Measurements from ENCODE around the gene POPDC2. TPM values are rescaled to one million over a fixed set of nuclear protein-coding genes. Genes with fewer than 3 reads are reported as not detected.
A peak's percentile ranks its signal among the peaks of the same experiment; 100 is the strongest.

Gene POPDC2
- total RNA-seq, 2 experiments from 2014 or later: 2.3 to 3.1 TPM

DNA sequence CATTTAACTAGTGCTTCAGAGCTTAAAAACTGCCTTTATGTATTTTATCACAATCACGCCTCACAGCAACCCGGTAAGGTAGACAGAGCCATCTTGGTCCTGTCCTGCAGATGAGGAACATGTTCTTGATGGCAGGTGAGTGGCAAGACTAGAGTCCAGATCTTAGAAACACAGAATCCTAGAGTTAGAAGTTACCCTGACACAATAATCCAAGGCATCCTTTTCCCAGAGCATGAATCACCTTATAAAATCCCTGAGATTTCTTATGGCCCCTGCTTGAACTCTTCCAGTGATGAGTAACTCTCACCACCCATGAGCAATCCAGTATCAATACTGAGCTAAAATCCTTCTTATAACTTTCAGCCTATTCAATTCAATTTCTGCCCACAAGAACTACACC is 16.9 kb downstream of the POPDC2 start:
- no peak overlapping the region for H3K4me3 Mint-ChIP-seq
- CTCF ChIA-PET: interaction anchor here (0.8 kb wide), 1 partner anchor 176 kb away, joined by 3 read pairs; no protein-coding TSS in a partner anchor
- no peak for DNase-seq
- H3K4me1 Mint-ChIP-seq: peaks cover 26% of the 10 kb centered on the region
- no peaks in the 10 kb centered on the region for H3K9me3 Mint-ChIP-seq (ENCODE audit: low read depth)
- no peak overlapping the region for H3K27ac Mint-ChIP-seq
- no peaks in the 10 kb centered on the region for H3K27me3 Mint-ChIP-seq
- no peak for ATAC-seq
- peaks cover 16% of the 10 kb centered on the region for H3K36me3 Mint-ChIP-seq

DNA sequence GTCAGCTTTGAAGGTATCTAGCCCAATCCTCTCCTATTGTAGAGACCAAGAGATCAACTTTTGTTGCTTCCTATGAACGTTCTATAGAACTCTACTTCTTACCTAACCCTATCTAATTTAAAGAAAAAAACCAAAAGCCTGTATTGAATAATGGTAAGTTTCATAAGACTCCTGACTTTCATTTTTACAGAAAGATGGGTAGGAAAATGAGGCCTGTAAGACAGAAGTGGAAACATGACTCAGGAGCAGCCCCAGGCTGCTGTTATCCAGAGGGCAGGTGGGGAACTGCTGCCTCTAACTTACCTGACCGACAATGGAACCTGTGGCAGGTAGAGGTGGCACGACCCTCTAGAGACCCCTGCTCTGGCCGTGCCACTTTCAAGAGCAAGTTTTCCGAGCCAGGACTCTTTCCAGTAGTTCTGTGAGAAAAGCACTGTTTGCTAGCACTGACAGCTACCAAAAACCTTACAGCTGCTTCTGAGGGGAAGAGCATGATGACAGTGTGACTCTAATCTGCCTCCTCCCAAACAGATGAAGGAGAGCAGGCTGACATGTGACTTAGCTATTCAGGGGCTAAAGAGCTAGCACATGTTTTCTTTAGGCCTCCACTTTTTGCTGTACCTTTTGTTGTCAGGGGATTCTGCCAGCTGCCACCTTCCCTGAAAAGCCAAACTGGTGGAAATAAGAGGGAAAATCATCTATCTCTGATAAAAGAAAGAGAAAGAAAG is 17.5 kb downstream of the POPDC2 start:
- H3K4me3 Mint-ChIP-seq: no peak overlapping the region
- peaks cover 32% of the 10 kb centered on the region for H3K4me1 Mint-ChIP-seq
- no peaks in the 10 kb centered on the region for H3K27me3 Mint-ChIP-seq
- H3K36me3 Mint-ChIP-seq: peaks cover 19% of the 10 kb centered on the region
- CTCF ChIA-PET: no interaction called here
- no peak overlapping the region for H3K27ac Mint-ChIP-seq
- H3K9me3 Mint-ChIP-seq (ENCODE audit: low read depth): no peaks in the 10 kb centered on the region
- DNase-seq: no peak
- no peak for ATAC-seq

DNA sequence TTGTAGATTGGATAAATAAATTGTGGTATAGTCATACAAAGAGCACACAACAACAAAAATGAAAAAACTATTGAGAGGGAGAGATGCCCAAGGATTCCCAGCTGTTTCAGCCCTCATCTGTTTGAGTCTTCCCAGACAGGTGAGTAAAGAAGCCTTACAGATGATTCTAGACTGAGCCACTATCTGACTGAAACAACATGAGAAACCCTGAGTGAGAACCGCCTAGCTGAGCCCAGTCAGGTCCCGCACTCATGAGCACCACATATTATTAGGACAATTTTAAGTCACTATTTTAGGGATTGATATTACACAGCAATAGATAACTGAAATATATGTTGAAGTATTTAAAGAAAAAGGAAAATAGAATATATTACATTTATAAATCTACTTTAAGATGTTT is 19.0 kb downstream of the POPDC2 start:
- H3K27ac Mint-ChIP-seq: no peak overlapping the region
- H3K9me3 Mint-ChIP-seq (ENCODE audit: low read depth): no peaks in the 10 kb centered on the region
- ATAC-seq (no peak), DNase-seq (no peak)
- CTCF ChIA-PET: interaction anchor here (1.0 to 1.7 kb wide), 2 partner anchors 8 to 340 kb away, joined by 3 to 4 read pairs; no protein-coding TSS in a partner anchor
- H3K27me3 Mint-ChIP-seq: no peaks in the 10 kb centered on the region
- H3K4me3 Mint-ChIP-seq: no peak overlapping the region
- H3K4me1 Mint-ChIP-seq: peaks cover 41% of the 10 kb centered on the region
- peaks cover 18% of the 10 kb centered on the region for H3K36me3 Mint-ChIP-seq

DNA sequence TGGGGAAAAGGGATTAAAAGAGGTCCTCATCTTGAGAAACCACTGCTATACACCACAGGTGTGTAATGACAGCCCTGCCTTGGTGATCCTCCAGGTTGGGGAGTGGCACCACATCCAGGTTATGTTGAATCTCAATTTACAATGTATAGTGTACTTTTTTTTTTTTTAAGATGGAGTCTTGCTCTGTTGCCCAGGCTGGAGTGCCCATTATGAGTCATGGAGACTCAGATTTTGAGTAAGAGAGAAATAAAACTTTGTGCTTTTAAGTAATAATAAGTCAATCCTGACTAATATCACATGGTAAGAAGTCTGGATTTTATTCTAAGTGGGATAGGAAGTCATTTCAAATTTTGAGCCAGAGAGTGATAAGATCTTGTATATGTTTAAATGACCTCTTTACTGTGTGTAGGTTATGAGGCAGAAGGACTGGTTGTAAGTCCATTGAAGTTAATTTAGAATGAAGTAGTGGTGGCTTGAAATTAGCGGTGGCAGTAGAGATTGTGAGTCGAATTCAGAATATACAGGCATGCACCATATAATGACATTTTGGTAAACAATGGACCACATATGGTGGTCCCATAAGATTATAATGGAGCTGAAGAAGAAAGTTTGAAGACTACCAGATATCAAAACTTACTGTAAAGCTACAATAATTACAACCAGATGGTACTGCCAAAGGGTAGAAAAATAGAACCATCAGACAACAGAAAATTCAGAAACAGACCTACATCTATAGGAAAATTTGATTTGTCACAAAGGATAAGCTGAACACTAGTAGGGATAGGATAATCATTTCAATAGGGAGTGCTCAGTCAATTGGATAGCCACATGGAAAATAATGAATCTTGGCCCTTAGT is 20.7 kb downstream of the POPDC2 start:
- Mint-ChIP-seq H3K4me1 (peaks cover 41% of the 10 kb centered on the region), H3K27ac (peak overlapping the region; percentile 90), H3K9me3 (ENCODE audit: low read depth) (no peaks in the 10 kb centered on the region), H3K4me3 (no peak overlapping the region), H3K36me3 (peaks cover 17% of the 10 kb centered on the region), H3K27me3 (no peaks in the 10 kb centered on the region)
- peak; percentile 46 for ATAC-seq
- CTCF ChIA-PET: no interaction called here
- DNase-seq: peak; percentile 51

DNA sequence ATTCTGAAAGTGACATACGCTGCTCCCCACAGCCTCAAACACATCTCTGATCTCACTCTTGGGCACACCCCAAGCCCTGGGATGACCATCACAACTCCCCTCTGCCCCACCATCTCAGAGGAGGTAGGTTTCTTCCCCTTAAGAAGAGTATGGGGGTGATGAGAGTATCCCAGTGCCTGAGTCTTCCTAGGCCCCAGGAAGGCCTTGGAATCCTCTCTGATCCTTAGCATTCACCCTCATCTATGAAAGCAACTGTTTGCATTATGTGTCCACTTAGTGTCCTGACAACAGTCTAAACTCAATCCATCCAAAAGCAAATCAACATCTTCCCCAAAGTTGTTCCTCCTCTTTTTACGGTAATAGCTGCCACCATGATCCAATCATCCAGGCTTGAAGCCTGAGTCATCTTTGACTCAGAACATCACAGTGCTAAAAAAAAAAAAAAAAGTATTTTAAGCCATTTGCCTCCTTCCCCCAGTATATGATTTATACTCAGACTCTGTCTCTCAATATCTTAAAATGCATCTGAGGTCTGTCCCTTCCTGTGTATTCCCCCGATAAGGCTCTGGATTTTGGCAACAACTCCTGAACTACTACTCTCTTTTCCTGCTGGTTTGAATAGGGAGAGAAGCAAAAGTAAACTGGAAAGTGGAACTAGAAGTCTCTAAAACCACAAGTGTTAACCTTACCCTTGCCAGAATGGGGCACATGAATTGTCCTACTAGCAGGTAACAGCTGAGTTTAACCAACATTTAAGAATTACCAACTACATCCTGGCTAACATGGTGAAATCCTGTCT is 22.5 kb downstream of the POPDC2 start:
- no peak for DNase-seq
- Mint-ChIP-seq H3K4me3 (no peak overlapping the region), H3K36me3 (peaks cover 17% of the 10 kb centered on the region)

DNA sequence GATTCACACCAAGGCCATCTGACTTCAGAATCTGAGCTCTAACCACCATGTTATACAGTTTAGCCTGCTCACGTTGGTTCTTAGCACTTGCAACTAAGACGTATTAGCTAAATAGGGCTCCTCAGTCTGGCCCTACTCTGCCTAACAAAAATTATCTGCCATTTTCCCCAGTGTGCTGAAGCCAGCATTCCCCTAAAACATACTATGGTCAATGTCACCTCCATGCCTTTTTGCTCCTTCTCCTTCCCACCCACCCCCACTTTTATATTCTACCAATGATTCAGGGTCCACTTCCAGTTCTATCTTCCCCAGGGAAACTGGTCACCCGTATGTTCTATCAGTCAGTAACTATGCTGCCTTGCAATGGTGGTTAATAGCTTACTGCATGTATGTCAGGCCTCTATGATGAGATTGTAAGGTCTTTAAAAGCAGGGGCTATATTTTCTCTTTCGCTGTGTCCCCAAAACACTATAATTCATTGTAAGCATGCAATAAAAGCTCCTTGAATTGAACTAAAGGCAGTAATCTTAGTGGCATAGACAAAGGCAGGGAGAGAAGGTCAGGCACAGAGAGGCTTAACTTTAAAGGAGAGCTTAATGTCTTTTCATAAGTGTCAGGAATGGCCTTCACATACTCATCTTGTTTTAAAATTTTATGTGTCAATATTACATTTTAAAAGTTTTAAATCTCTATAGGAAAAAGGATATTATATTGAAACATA is 23.3 kb downstream of the POPDC2 start:
- DNase-seq: no peak
- CTCF ChIA-PET: interaction anchor here (1.8 to 2.0 kb wide), 2 partner anchors 10 to 36 kb away, joined by 4 to 9 read pairs; no protein-coding TSS in a partner anchor
- peaks cover 17% of the 10 kb centered on the region for H3K36me3 Mint-ChIP-seq
- H3K4me3 Mint-ChIP-seq: no peak overlapping the region
- peaks cover 34% of the 10 kb centered on the region for H3K4me1 Mint-ChIP-seq
- H3K9me3 Mint-ChIP-seq (ENCODE audit: low read depth): no peaks in the 10 kb centered on the region
- no peak for ATAC-seq
- no peaks in the 10 kb centered on the region for H3K27me3 Mint-ChIP-seq
- no peak overlapping the region for H3K27ac Mint-ChIP-seq

More for the DNA sequence above, 22.5 kb downstream of the POPDC2 start:
- no peaks in the 10 kb centered on the region for H3K27me3 Mint-ChIP-seq
- CTCF ChIA-PET: interaction anchor here (0.7 to 2.0 kb wide), 4 partner anchors 10 to 189 kb away, joined by 3 to 9 read pairs (median 4); no protein-coding TSS in a partner anchor
- peak; percentile 28 for ATAC-seq
- no peaks in the 10 kb centered on the region for H3K9me3 Mint-ChIP-seq (ENCODE audit: low read depth)
- H3K4me1 Mint-ChIP-seq: peaks cover 39% of the 10 kb centered on the region
- H3K27ac Mint-ChIP-seq: peak overlapping the region; percentile 90

DNA sequence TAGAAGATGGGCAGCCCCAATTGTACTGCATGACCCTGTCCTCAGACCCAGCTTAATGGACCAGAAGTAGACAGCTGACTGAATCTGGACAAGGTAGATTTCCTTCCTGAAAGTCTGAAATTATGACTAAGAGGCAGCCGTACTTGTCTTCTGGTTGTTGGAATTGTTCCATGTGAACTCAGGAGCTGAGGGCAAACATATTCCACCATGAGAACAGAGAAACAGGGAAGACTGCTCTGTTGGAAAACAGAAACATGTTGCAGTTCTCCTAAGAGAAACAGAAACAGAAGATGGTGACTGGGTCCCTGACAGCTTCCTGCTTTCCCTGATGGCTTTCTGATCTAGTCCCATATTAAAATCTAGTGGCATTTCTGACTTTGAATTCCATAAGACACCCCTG is 24.1 kb downstream of the POPDC2 start:
- CTCF ChIA-PET: interaction anchor here (1.8 to 2.0 kb wide), 2 partner anchors 9 to 36 kb away, joined by 4 to 9 read pairs; no protein-coding TSS in a partner anchor
- H3K27ac Mint-ChIP-seq: no peak overlapping the region

DNA sequence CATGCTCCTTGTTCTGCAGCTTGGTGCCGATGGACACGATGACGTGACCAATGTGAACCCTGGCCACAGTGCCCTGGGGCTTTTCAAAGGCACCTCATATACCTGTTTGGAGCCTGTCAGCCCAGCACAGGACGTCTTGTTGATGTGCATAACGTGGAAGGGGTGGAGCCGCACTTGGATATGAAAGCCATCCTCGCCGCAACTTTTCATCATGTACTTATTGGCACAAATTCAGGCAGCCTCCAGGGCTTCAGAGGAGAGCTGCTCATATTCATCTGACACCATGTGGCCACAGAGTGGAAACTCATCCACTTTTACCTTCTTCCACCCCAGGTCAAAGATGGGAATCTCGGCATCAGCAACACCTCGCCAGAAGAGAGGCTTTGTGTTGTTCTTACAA is 24.7 kb downstream of the POPDC2 start:
- H3K27ac Mint-ChIP-seq: no peak overlapping the region
- no peaks in the 10 kb centered on the region for H3K9me3 Mint-ChIP-seq (ENCODE audit: low read depth)
- no peaks in the 10 kb centered on the region for H3K27me3 Mint-ChIP-seq
- peaks cover 36% of the 10 kb centered on the region for H3K4me1 Mint-ChIP-seq
- CTCF ChIA-PET: interaction anchor here (1.8 to 2.0 kb wide), 2 partner anchors 8 to 35 kb away, joined by 4 to 9 read pairs; no protein-coding TSS in a partner anchor
- ATAC-seq: no peak
- no peak for DNase-seq
- peaks cover 13% of the 10 kb centered on the region for H3K36me3 Mint-ChIP-seq
- no peak overlapping the region for H3K4me3 Mint-ChIP-seq

More for the DNA sequence above, 24.1 kb downstream of the POPDC2 start:
- Mint-ChIP-seq H3K4me1 (peaks cover 33% of the 10 kb centered on the region), H3K27me3 (no peaks in the 10 kb centered on the region), H3K36me3 (peaks cover 14% of the 10 kb centered on the region), H3K9me3 (ENCODE audit: low read depth) (no peaks in the 10 kb centered on the region), H3K4me3 (no peak overlapping the region)
- DNase-seq (no peak), ATAC-seq (no peak)

DNA sequence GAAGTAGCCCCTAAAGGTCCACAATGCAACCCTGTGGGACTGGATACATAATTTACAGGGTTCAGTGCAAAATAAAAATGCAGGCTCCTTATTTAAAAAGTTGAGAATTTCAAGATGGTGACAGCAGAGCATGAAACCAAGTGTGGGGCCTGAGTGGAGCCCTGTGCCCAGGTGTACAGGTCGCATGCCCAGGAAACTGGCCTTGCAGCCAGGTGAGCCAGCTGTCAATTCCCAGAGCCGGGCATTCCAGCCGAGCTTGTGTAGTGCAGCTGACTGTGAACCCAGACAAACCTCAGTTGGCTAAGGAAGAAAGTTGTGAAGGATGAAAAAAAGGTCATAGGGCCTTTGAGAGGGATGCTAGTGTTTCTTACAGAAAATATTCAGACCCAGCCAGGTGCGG is 27.6 kb downstream of the POPDC2 start:
- CTCF ChIA-PET: interaction anchor here (1.5 kb wide), 1 partner anchor 15 kb away, joined by 3 read pairs; no protein-coding TSS in a partner anchor
- Mint-ChIP-seq H3K27ac (no peak overlapping the region), H3K4me1 (peaks cover 28% of the 10 kb centered on the region), H3K27me3 (no peaks in the 10 kb centered on the region), H3K4me3 (no peak overlapping the region), H3K9me3 (ENCODE audit: low read depth) (no peaks in the 10 kb centered on the region), H3K36me3 (peaks cover 1% of the 10 kb centered on the region)
- DNase-seq: no peak
- no peak for ATAC-seq

DNA sequence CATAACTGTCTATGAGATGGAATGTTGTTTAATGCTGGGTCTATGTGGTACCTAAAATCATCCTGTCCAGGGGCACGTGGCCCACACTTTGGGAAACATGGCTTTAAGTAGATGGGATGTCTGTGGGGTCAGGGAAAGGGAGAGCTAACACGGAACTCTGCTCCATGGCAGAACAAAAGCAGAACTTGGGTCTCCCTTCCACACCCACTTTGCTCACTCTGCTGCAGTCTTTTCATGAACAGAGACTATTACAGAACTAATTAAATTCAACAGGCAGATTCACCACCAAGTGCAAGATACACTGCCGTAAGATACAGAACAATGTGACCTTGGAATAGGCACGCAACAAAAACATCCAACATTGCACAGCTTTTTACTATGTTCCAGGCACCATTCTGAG is 28.2 kb downstream of the POPDC2 start:
- Mint-ChIP-seq H3K9me3 (ENCODE audit: low read depth) (no peaks in the 10 kb centered on the region), H3K27ac (no peak overlapping the region), H3K27me3 (no peaks in the 10 kb centered on the region), H3K4me1 (peaks cover 30% of the 10 kb centered on the region), H3K4me3 (no peak overlapping the region), H3K36me3 (no peaks in the 10 kb centered on the region)
- ATAC-seq (no peak), DNase-seq (no peak)
- CTCF ChIA-PET: interaction anchor here (1.5 kb wide), 1 partner anchor 16 kb away, joined by 3 read pairs; no protein-coding TSS in a partner anchor

DNA sequence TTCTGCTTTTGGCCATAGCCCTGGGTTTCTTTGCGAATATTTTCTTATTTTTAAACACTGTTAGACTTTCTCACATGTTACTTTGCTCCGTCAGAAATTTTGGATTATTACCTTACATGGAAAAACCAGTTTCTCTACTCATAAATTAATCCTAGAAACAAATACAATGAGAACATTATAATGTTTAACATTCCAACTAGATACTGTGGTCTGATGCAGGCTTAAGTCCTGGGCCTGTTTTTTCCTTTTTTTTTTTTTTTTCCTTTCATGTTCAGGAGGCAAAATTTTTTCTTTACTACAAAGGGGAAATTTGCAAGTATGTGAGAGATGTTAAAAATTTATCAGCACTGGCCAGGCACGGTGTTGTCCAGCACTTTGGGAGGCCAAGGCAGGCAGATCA is 28.9 kb downstream of the POPDC2 start:
- H3K9me3 Mint-ChIP-seq (ENCODE audit: low read depth): no peaks in the 10 kb centered on the region
- DNase-seq: no peak
- ATAC-seq: no peak
- no peaks in the 10 kb centered on the region for H3K36me3 Mint-ChIP-seq
- no peak overlapping the region for H3K27ac Mint-ChIP-seq
- H3K4me3 Mint-ChIP-seq: no peak overlapping the region
- peaks cover 34% of the 10 kb centered on the region for H3K4me1 Mint-ChIP-seq
- H3K27me3 Mint-ChIP-seq: no peaks in the 10 kb centered on the region
- CTCF ChIA-PET: no interaction called here

DNA sequence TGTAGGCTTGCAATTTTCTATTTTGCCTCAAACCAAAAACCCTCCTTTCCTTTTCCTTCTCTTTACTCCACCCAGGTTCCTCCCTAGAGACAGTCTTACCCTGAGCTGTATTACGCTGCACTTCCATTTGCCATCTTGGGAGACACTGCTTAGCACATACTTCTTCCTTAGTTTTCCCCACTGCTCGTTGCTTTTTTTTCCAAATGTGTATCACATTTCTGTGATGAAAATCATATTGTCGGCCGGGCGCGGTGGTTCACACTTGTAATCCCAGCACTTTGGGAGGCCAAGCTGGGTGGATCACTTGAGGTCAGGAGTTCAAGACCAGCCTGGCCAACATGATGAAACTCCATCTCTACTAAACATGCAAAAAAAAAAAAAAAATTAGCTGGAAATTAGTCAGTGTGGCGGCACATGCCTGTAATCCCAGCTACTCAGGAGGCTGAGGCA is 29.5 kb downstream of the POPDC2 start:
- ATAC-seq: no peak
- Mint-ChIP-seq H3K27me3 (no peaks in the 10 kb centered on the region), H3K4me3 (no peak overlapping the region), H3K9me3 (ENCODE audit: low read depth) (no peaks in the 10 kb centered on the region), H3K27ac (no peak overlapping the region), H3K4me1 (peaks cover 39% of the 10 kb centered on the region), H3K36me3 (no peaks in the 10 kb centered on the region)
- CTCF ChIA-PET: no interaction called here
- no peak for DNase-seq
